Thoracic aorta (tissue), 2 donors: ENCODE measurements around the gene IER3. TPM values are rescaled to one million over a fixed set of nuclear protein-coding genes. Genes with fewer than 3 reads are reported as not detected.

ENCODE experiments used
- ATAC-seq: fragments of 150-250 bp; one replicate; pipeline ENCODE4 v1.8.0; 2017; ENCODE audit warnings: low read depth; ENCODE audit not compliant: insufficient number of reproducible peaks, low FRiP score
- DNase-seq: peaks from one replicate; pipeline ENCODE4 v3.0.0-alpha.2; 2020; ENCODE audit warnings: low spot score
- H3K27ac ChIP-seq, 2 donors: fragments of 200-600 bp; sonication (generic); 1 replicate in 1 of 2; 2 replicates in 1 of 2; pipeline ENCODE4 v1.5.1; 2016; ENCODE audit warnings: mild to moderate bottlenecking in 2 of 2, moderate library complexity in 2 of 2
- H3K27me3 ChIP-seq: fragments of 200-600 bp; sonication (generic); replicated peaks from 2 replicates; pipeline ENCODE4 v1.6.0; 2016; ENCODE audit warnings: mild to moderate bottlenecking; ENCODE audit not compliant: insufficient read depth
- H3K36me3 ChIP-seq: fragments of 200-600 bp; sonication (generic); one replicate; pipeline ENCODE4 v1.5.1; 2016
- H3K4me1 ChIP-seq, 2 donors: fragments of 200-600 bp; sonication (generic); 1 replicate in 1 of 2; 2 replicates in 1 of 2; pipeline versions ENCODE4 v1.5.1 to v1.6.0; 2016; ENCODE audit warnings: low read depth in 2 of 2, mild to moderate bottlenecking in 1 of 2; ENCODE audit not compliant: control insufficient read depth in 1 of 2
- H3K4me3 ChIP-seq: fragments of 200-600 bp; sonication (generic); 2 replicates; pipeline ENCODE4 v1.5.1; 2016; ENCODE audit warnings: mild to moderate bottlenecking
- H3K9me3 ChIP-seq: fragments of 200-600 bp; sonication (generic); 2 replicates; pipeline ENCODE4 v1.5.1; 2016
- CTCF ChIP-seq: fragments of 200-600 bp; sonication (generic); IDR thresholded peaks from one replicate; pipeline ENCODE4 v1.5.1; 2019; ENCODE audit warnings: antibody characterized with exemption
- total RNA-seq, 2 donors: library from RNA; depleted of rRNA; stranded (reverse); fragments of >200 nt; gene quantifications; one replicate each; pipeline versions ENCODE4 v1.1.0 to v1.2.3, GENCODE V29; 2016

IER3 gene
- total RNA-seq, 2 donors from 2014 or later: 43.5 to 43.8 TPM

GRCh38 chr6:30740540-30740870 lies 3.8 kb downstream of the IER3 start:
- Histone ChIP-seq H3K36me3 (peaks cover 35% of the 10 kb centered on the region), H3K4me3 (no peak overlapping the region), H3K27ac (no peak overlapping the region), H3K9me3 (no peaks in the 10 kb centered on the region), H3K27me3 (no peaks in the 10 kb centered on the region), H3K4me1 (peaks cover 11 to 63% of the 10 kb centered on the region in 2 donors)
- no peak for ATAC-seq
- no peak for TF ChIP-seq CTCF
- DNase-seq: no peak

- Histone ChIP-seq H3K27me3 (no peaks in the 10 kb centered on the region), H3K4me3 (no peak overlapping the region), H3K36me3 (peaks cover 50% of the 10 kb centered on the region), H3K27ac (no peak overlapping the region), H3K9me3 (no peaks in the 10 kb centered on the region), H3K4me1 (peaks cover 11 to 53% of the 10 kb centered on the region in 2 donors)
- no peak for DNase-seq
- no peak for ATAC-seq
- no peak for TF ChIP-seq CTCF
These were observed 5.8 kb downstream of the IER3 start for GRCh38 chr6:30738532-30738931.

- H3K27me3 ChIP-seq: no peaks in the 10 kb centered on the region
- H3K4me3 ChIP-seq: no peak overlapping the region
- DNase-seq: no peak
- no peaks in the 10 kb centered on the region for H3K9me3 ChIP-seq
- ATAC-seq: no peak
- no peak overlapping the region for H3K27ac ChIP-seq
- no peak for TF ChIP-seq CTCF
- H3K36me3 ChIP-seq: peaks cover 68% of the 10 kb centered on the region
- H3K4me1 ChIP-seq: peaks cover 2 to 39% of the 10 kb centered on the region in 2 donors
These were observed 8.6 kb downstream of the IER3 start for GRCh38 chr6:30735668-30736314.

- H3K4me1 ChIP-seq: peaks cover 2 to 27% of the 10 kb centered on the region in 2 donors
- no peaks in the 10 kb centered on the region for H3K27me3 ChIP-seq
These were observed 12.0 kb downstream of the IER3 start for GRCh38 chr6:30732237-30732943.

More at GRCh38 chr6:30732237-30732943, 12.0 kb downstream of the IER3 start:
- Histone ChIP-seq H3K36me3 (peaks cover 69% of the 10 kb centered on the region), H3K27ac (no peak overlapping the region), H3K4me3 (no peak overlapping the region), H3K9me3 (no peaks in the 10 kb centered on the region)
- TF ChIP-seq CTCF: no peak
- ATAC-seq: no peak
- DNase-seq: no peak
